IMR-90 (cell line): ENCODE measurements around the gene CCL23. TPM values are rescaled to one million over a fixed set of nuclear protein-coding genes. Genes with fewer than 3 reads are reported as not detected.

Source experiments
- ATAC-seq: fragments of 200-7000 bp; cut with Tn5 transposase; 2 replicates; pipeline ENCODE4 v1.9.1; 2020; ENCODE audit warnings: low read depth, mild to moderate bottlenecking, moderate library complexity
- BruUV-seq: library from RNA; stranded (reverse); fragments of 400-500 nt; replicated peaks from 2 replicates; lab custom pipeline; 2021; lab: Mats Ljungman, UMichigan
- CTCF ChIA-PET: fragments of 300-600 bp; formaldehyde crosslinking; extraction: SDS; loops from one replicate; lab custom pipeline; 2021; ENCODE audit warnings: antibody characterized with exemption; lab: Yijun Ruan, JAX
- POLR2A ChIA-PET: fragments of 300-600 bp; sonication (Branson Sonifier 250); formaldehyde crosslinking; loops from one replicate; lab custom pipeline; 2022; ENCODE audit warnings: antibody characterized with exemption; ENCODE audit not compliant: unreplicated experiment; lab: Charles Lee
- DNase-seq: peaks from one replicate; pipeline ENCODE4 v3.0.0; 2013
- H2AFZ ChIP-seq: replicated peaks from 2 replicates; pipeline ENCODE3; 2013; ENCODE audit warnings: low read length, mild to moderate bottlenecking; ENCODE audit not compliant: poor library complexity
- H2AK5ac ChIP-seq: 2 replicates; pipeline ENCODE4 v1.6.1; 2013; ENCODE audit warnings: low read depth, low read length, inconsistent platforms
- H2AK9ac ChIP-seq: replicated peaks from 2 replicates; pipeline ENCODE3; 2013; ENCODE audit warnings: mild to moderate bottlenecking, low read depth, low read length, moderate library complexity; ENCODE audit not compliant: poor library complexity
- H2BK120ac ChIP-seq: 2 replicates; pipeline ENCODE4 v1.6.1; 2013; ENCODE audit warnings: low read depth, low read length, inconsistent platforms
- H2BK15ac ChIP-seq: 3 replicates; pipeline ENCODE4 v1.6.1; 2013; ENCODE audit warnings: low read depth, low read length, inconsistent platforms
- H2BK20ac ChIP-seq: 2 replicates; pipeline ENCODE4 v1.6.1; 2013; ENCODE audit warnings: low read depth, mild to moderate bottlenecking, inconsistent platforms, low read length, moderate library complexity
- H2BK5ac ChIP-seq: 2 replicates; pipeline ENCODE4 v1.6.1; 2013; ENCODE audit warnings: mild to moderate bottlenecking, low read depth, low read length, inconsistent platforms; ENCODE audit not compliant: poor library complexity, severe bottlenecking
- H3K14ac ChIP-seq: replicated peaks from 2 replicates; pipeline ENCODE4 v1.6.1; 2013; ENCODE audit warnings: low read depth, low read length, inconsistent platforms
- H3K18ac ChIP-seq: 2 replicates; pipeline ENCODE4 v1.6.1; 2013; ENCODE audit warnings: low read depth, low read length, control low read depth
- H3K23ac ChIP-seq: 2 replicates; pipeline ENCODE4 v1.6.1; 2013; ENCODE audit warnings: low read depth, low read length, inconsistent platforms
- H3K27ac ChIP-seq: 2 replicates; pipeline ENCODE4 v1.5.1; 2013; ENCODE audit warnings: mild to moderate bottlenecking, control low read depth, low read length; ENCODE audit not compliant: insufficient read depth
- H3K27me3 ChIP-seq: 2 replicates; pipeline ENCODE4 v1.6.1; 2013; ENCODE audit warnings: low read length; ENCODE audit not compliant: control insufficient read depth, insufficient read depth
- H3K36me3 ChIP-seq: 2 replicates; pipeline ENCODE4 v1.6.1; 2013; ENCODE audit warnings: low read length, mixed read lengths; ENCODE audit not compliant: control insufficient read depth, insufficient read depth
- H3K4ac ChIP-seq: 2 replicates; pipeline ENCODE4 v1.6.1; 2013; ENCODE audit warnings: low read depth, low read length, inconsistent platforms
- H3K4me1 ChIP-seq: 2 replicates; pipeline ENCODE4 v1.6.1; 2013; ENCODE audit warnings: low read length, mixed read lengths; ENCODE audit not compliant: control insufficient read depth, insufficient read depth
- H3K4me2 ChIP-seq: 2 replicates; pipeline ENCODE4 v1.6.1; 2013; ENCODE audit warnings: low read depth, mild to moderate bottlenecking, control low read depth, low read length, moderate library complexity
- H3K4me3 ChIP-seq: 2 replicates; pipeline ENCODE4 v1.5.1; 2013; ENCODE audit warnings: low read depth, mild to moderate bottlenecking, control low read depth, low read length, moderate library complexity; ENCODE audit not compliant: insufficient read depth
- H3K56ac ChIP-seq: 2 replicates; pipeline ENCODE4 v1.6.1; 2013; ENCODE audit warnings: low read length, inconsistent platforms; ENCODE audit not compliant: insufficient read depth; ENCODE audit errors: extremely low read depth
- H3K79me1 ChIP-seq, 2 experiments: 2 replicates each; pipeline ENCODE4 v1.6.1; 2013; ENCODE audit warnings: low read length in 2 of 2, inconsistent platforms in 1 of 2, low read depth in 1 of 2
- H3K9ac ChIP-seq: 2 replicates; pipeline ENCODE4 v1.6.1; 2013; ENCODE audit warnings: low read depth, low read length, control low read depth
- H3K9me1 ChIP-seq: 2 replicates; pipeline ENCODE4 v1.6.1; 2013; ENCODE audit warnings: low read length, inconsistent platforms; ENCODE audit not compliant: insufficient read depth
- H3K9me3 ChIP-seq: 2 replicates; pipeline ENCODE4 v1.6.1; 2013; ENCODE audit warnings: low read length; ENCODE audit not compliant: control insufficient read depth, insufficient read depth
- H4K20me1 ChIP-seq: 2 replicates; pipeline ENCODE4 v1.6.1; 2013; ENCODE audit warnings: low read length, inconsistent platforms; ENCODE audit not compliant: insufficient read depth
- H4K5ac ChIP-seq: 2 replicates; pipeline ENCODE4 v1.6.1; 2013; ENCODE audit warnings: mild to moderate bottlenecking, low read depth, low read length, control low read depth
- H4K8ac ChIP-seq, 2 experiments: 2 replicates each; pipeline ENCODE4 v1.6.1; 2013; ENCODE audit warnings: low read depth in 2 of 2, low read length in 2 of 2, control low read depth in 1 of 2, inconsistent platforms in 1 of 2
- H4K91ac ChIP-seq: 2 replicates; pipeline ENCODE4 v1.6.1; 2013; ENCODE audit warnings: low read depth, low read length, inconsistent platforms; ENCODE audit not compliant: insufficient read depth
- ELK1 ChIP-seq: fragments of 150-350 bp; IDR thresholded peaks from 2 replicates; pipeline ENCODE4 v1.6.1; 2016; ENCODE audit warnings: low read depth, mild to moderate bottlenecking, low read length, moderate library complexity, borderline replicate concordance
- MAZ ChIP-seq: IDR thresholded peaks from 2 replicates; pipeline ENCODE4 v1.6.1; 2012; ENCODE audit warnings: low read depth, mild to moderate bottlenecking, low read length, improper control_type of control experiment, moderate library complexity, borderline replicate concordance
- USF2 ChIP-seq: fragments of 150-350 bp; IDR thresholded peaks from 2 replicates; pipeline ENCODE4 v1.6.1; 2017; ENCODE audit warnings: mild to moderate bottlenecking, antibody characterized with exemption, low read length, low read depth
- WGBS, 2 experiments: methylation state at CpG; one replicate each; pipeline versions ENCODE4 v1.1.5 to v1.1.7; 2013; ENCODE audit warnings: missing lambda C conversion rate in 2 of 2; ENCODE audit not compliant: insufficient read length in 1 of 2; ENCODE audit errors: extremely low coverage in 2 of 2; 5-methylcytosine and 5-hydroxymethylcytosine counted together
- dilution Hi-C: fragments of 300-500 bp; cut with HindIII; formaldehyde crosslinking; loops from one replicate; pipeline ENCODE4 v1.14.3; 2018; ENCODE audit warnings: low sequenced_read_pairs; ENCODE audit not compliant: unreplicated experiment
- in situ Hi-C: fragments of 300-500 bp; cut with MboI; formaldehyde crosslinking; loops from 3 replicates; pipeline ENCODE4 v1.14.3; 2019; ENCODE audit warnings: low sequenced_read_pairs, inconsistent platforms, mixed read lengths
- intact Hi-C: fragments of 100-400 bp; cut with micrococcal nuclease; formaldehyde crosslinking; loops from 2 replicates; pipeline ENCODE4 v1.10.0; 2022
- polyA plus RNA-seq, 3 experiments: library from polyadenylated mRNA; depleted of rRNA; stranded (reverse); fragments of >200 nt; gene quantifications; 2 replicates each; pipeline ENCODE4 v1.2.3, GENCODE V29; 2012; ENCODE audit warnings: low replicate concordance in 1 of 3
- total RNA-seq: library from RNA; depleted of rRNA; stranded (reverse); fragments of >200 nt; gene quantifications from 2 replicates; pipeline ENCODE4 v1.2.3, GENCODE V29; 2012

The CCL23 gene
- total and polyA plus RNA-seq, 2 of the 4 experiments (the other 2 are of a cell fraction), result not detected

- BruUV-seq, result no TSS peak
- H3K18ac ChIP-seq, result no peak overlapping the region
- H2BK15ac ChIP-seq, result no peak overlapping the region
- no peak overlapping the region for H2BK5ac ChIP-seq
- intact Hi-C loops (loop anchor here (10.0 kb wide), 1 partner anchor 78 kb away; no protein-coding TSS in a partner anchor), in situ Hi-C loops (no loop called here), dilution Hi-C loops (no loop called here)
- H3K4ac ChIP-seq, result no peak overlapping the region
- no peak overlapping the region for H4K91ac ChIP-seq
- no peaks in the 10 kb centered on the region for H3K36me3 ChIP-seq
- no peak overlapping the region for H3K14ac ChIP-seq
- H2AK5ac ChIP-seq, result no peak overlapping the region
- H3K9ac ChIP-seq, result no peak overlapping the region
- no peaks in the 10 kb centered on the region for H3K4me1 ChIP-seq
- no peak overlapping the region for H3K4me2 ChIP-seq
- H3K27me3 ChIP-seq, result no peaks in the 10 kb centered on the region
- H2BK120ac ChIP-seq, result no peak overlapping the region
- CTCF ChIA-PET, result no interaction called here
- no peak overlapping the region for H3K27ac ChIP-seq
- no peaks in the 10 kb centered on the region for H3K9me3 ChIP-seq
- H3K23ac ChIP-seq, result no peak overlapping the region
- H4K20me1 ChIP-seq, result no peaks in the 10 kb centered on the region
- H2AK9ac ChIP-seq, result no peak overlapping the region
- no peak overlapping the region for H2BK20ac ChIP-seq
- H2AFZ ChIP-seq, result no peak overlapping the region
- no peak overlapping the region for H4K5ac ChIP-seq
- no peak overlapping the region for H4K8ac ChIP-seq
- WGBS, 2 experiments, result no CpG with 5 or more reads among the region's 6 CpGs
- POLR2A ChIA-PET, result no interaction called here
- H3K4me3 ChIP-seq, result no peak overlapping the region
- DNase-seq, result no peak
- TF ChIP-seq MAZ (no peak), ELK1 (no peak), USF2 (no peak)
- ATAC-seq, result no peak
- H3K79me1 ChIP-seq, result no peaks in the 10 kb centered on the region
- no peaks in the 10 kb centered on the region for H3K9me1 ChIP-seq
- no peak overlapping the region for H3K56ac ChIP-seq
These were observed 48.7 kb upstream of the CCL23 start for GRCh38 chr17:36066365-36066985.
